ENCODE measurements around the gene SMPD1.

DNA sequence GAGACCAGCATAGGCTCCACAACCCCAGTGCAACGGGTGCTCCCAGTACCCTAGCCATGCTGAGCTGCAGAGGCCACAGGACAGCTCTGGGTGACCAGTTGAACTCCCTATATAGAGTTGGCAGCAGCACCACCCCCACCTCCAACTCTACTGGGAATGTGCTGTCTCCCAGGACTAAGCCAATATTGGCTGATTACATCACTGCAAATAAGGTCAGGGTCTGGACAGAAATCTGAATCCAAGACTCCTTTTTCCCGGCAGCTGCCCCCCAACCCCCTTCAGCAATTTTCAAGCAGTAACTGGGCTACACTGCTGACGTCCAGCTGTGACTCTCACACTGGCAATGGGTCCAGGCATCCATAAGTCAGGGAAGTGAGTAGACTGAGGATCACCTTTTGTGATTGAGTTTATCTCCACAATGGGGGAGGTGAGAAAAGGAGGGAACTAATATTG is 50.7 kb downstream of the SMPD1 start, which contains the start of gene HPX:
- TF ChIP-seq EZH2 (optimal IDR thresholded peaks at IDR 0.05; ENCODE audit: low read depth, low read length) (no peak), EZH2phosphoT487 (IDR thresholded peaks at IDR 0.05; ENCODE audit: low read length) (no peak)
- TF ChIP-seq, protein P1, sequence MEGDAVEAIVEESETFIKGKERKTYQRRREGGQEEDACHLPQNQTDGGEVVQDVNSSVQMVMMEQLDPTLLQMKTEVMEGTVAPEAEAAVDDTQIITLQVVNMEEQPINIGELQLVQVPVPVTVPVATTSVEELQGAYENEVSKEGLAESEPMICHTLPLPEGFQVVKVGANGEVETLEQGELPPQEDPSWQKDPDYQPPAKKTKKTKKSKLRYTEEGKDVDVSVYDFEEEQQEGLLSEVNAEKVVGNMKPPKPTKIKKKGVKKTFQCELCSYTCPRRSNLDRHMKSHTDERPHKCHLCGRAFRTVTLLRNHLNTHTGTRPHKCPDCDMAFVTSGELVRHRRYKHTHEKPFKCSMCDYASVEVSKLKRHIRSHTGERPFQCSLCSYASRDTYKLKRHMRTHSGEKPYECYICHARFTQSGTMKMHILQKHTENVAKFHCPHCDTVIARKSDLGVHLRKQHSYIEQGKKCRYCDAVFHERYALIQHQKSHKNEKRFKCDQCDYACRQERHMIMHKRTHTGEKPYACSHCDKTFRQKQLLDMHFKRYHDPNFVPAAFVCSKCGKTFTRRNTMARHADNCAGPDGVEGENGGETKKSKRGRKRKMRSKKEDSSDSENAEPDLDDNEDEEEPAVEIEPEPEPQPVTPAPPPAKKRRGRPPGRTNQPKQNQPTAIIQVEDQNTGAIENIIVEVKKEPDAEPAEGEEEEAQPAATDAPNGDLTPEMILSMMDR (IDR thresholded peaks at IDR 0.05; ENCODE audit: low read length), result no peak
